Transverse colon (tissue), 4 donors: ENCODE results near the gene PTPRF. TPM values are rescaled to one million over a fixed set of nuclear protein-coding genes. Genes with fewer than 3 reads are reported as not detected.
"Not testable (repeated sequence)": the region's sequence is repeated elsewhere in the genome, so short reads cannot be mapped to it uniquely, and the experiment has no call there.

Experiments
- DNase-seq: peaks from one replicate; pipeline ENCODE4 v3.0.0-alpha.2; 2019
- H3K27ac ChIP-seq, 4 donors: fragments of 200-600 bp; sonication (generic); 2 replicates each; pipeline ENCODE4 v1.5.1; 2016 to 2018; ENCODE audit warnings: inconsistent platforms in 4 of 4
- H3K27me3 ChIP-seq: fragments of 200-600 bp; sonication (generic); 2 replicates; pipeline ENCODE4 v1.5.1; 2017; ENCODE audit warnings: inconsistent platforms
- H3K36me3 ChIP-seq, 4 donors: fragments of 200-600 bp; sonication (generic); 2 replicates each; pipeline ENCODE4 v1.5.1; 2017 to 2019; ENCODE audit warnings: inconsistent platforms in 4 of 4
- H3K4me1 ChIP-seq, 4 donors: fragments of 200-600 bp; sonication (generic); 2 replicates each; pipeline ENCODE4 v1.5.1; 2017 to 2020; ENCODE audit warnings: inconsistent platforms in 4 of 4
- H3K4me3 ChIP-seq, 4 donors: fragments of 200-600 bp; sonication (generic); 1 replicate in 1 of 4; 2 replicates in 3 of 4; pipeline versions ENCODE4 v1.5.1 to v1.6.1; 2017 to 2019; ENCODE audit warnings: inconsistent platforms in 4 of 4
- H3K9me3 ChIP-seq, 2 donors: fragments of 200-600 bp; sonication (generic); 2 replicates each; pipeline ENCODE4 v1.5.1; 2017 to 2019; ENCODE audit warnings: inconsistent platforms in 2 of 2
- CTCF ChIP-seq, 5 experiments: fragments of 200-600 bp in 3 of 5; fragments of 450-650 bp in 2 of 5; sonication (generic) in 3 of 5; IDR thresholded peaks; 1 replicate in 2 of 5; 2 replicates in 3 of 5; pipeline ENCODE4 v1.5.1; 2016 to 2017; ENCODE audit warnings: antibody characterized with exemption in 5 of 5, inconsistent platforms in 3 of 5, mild to moderate bottlenecking in 2 of 5, moderate library complexity in 1 of 5
- EP300 ChIP-seq: sonication (generic); formaldehyde crosslinking; IDR thresholded peaks from one replicate; pipeline ENCODE4 v1.6.1; 2017; ENCODE audit warnings: antibody characterized with exemption, low read depth
- POLR2A ChIP-seq: fragments of 450-650 bp; IDR thresholded peaks from one replicate; pipeline ENCODE4 v1.6.1; 2016; ENCODE audit warnings: antibody characterized with exemption, mild to moderate bottlenecking, moderate library complexity
- POLR2AphosphoS5 ChIP-seq, 3 donors: sonication (generic); formaldehyde crosslinking; IDR thresholded peaks; one replicate each; pipeline ENCODE4 v1.6.1; 2016; ENCODE audit warnings: antibody characterized with exemption in 3 of 3
- WGBS, 2 donors: methylation state at CpG; one replicate each; pipeline ENCODE4 v1.1.5; 2018; ENCODE audit warnings: low coverage in 1 of 2; 5-methylcytosine and 5-hydroxymethylcytosine counted together
- in situ Hi-C, 4 donors: fragments of 200-750 bp; cut with MboI; loops; one replicate each; pipeline versions ENCODE4 v1.15.0 to v1.15.1; 2017; ENCODE audit warnings: low sequenced_read_pairs in 3 of 4, low pct_ligation_motif_present in 1 of 4, low pct_unique_long_range_greater_than_20kb in 1 of 4
- intact Hi-C: fragments of 100-400 bp; cut with DNase I; formaldehyde crosslinking; loops from one replicate; pipeline ENCODE4 v1.15.1; 2023; ENCODE audit warnings: low total_unique reads
- total RNA-seq, 4 donors: library from RNA; depleted of rRNA; stranded (reverse); fragments of >200 nt; gene quantifications; one replicate each; pipeline ENCODE4 v1.1.0, GENCODE V29; 2016

PTPRF gene
- total RNA-seq, 4 donors from 2014 or later, result 278 to 549 (median 404) TPM

GRCh38 chr1:43495204-43495603 is 35.5 kb upstream of the PTPRF start:
- TF ChIP-seq POLR2AphosphoS5 (IDR thresholded peaks at IDR 0.05), result no peak
- TF ChIP-seq POLR2A, result no peak
- TF ChIP-seq CTCF (IDR thresholded peaks at IDR 0.05), result no peak
- TF ChIP-seq EP300, result no peak
- DNase-seq, result no peak
- no peak overlapping the region for H3K27ac ChIP-seq
- H3K9me3 ChIP-seq, result no peaks in the 10 kb centered on the region
- no peaks in the 10 kb centered on the region for H3K36me3 ChIP-seq
- H3K4me1 ChIP-seq, result no peaks in the 10 kb centered on the region
- 85 to 89% methylated on average over 3 to 7 of the region's 7 CpGs for WGBS, 2 donors
- intact Hi-C loops, result no loop called here
- no peak overlapping the region for H3K4me3 ChIP-seq
- in situ Hi-C loops, result no loop called here
- H3K27me3 ChIP-seq, result no peaks in the 10 kb centered on the region

GRCh38 chr1:43499898-43500297 is 30.8 kb upstream of the PTPRF start:
- no peak for TF ChIP-seq EP300
- TF ChIP-seq POLR2A, result no peak
- no peak for TF ChIP-seq POLR2AphosphoS5 (IDR thresholded peaks at IDR 0.05)
- no peak for TF ChIP-seq CTCF (IDR thresholded peaks at IDR 0.05)
- Histone ChIP-seq H3K4me1 (no peaks in the 10 kb centered on the region), H3K4me3 (no peak overlapping the region), H3K27ac (no peak overlapping the region), H3K27me3 (no peaks in the 10 kb centered on the region), H3K36me3 (no peaks in the 10 kb centered on the region), H3K9me3 (no peaks in the 10 kb centered on the region)
- intact Hi-C loops (no loop called here), in situ Hi-C loops (no loop called here)
- WGBS, 2 donors, result 80 to 88% methylated on average over 6 of the region's 6 CpGs
- DNase-seq, result no peak

DNA sequence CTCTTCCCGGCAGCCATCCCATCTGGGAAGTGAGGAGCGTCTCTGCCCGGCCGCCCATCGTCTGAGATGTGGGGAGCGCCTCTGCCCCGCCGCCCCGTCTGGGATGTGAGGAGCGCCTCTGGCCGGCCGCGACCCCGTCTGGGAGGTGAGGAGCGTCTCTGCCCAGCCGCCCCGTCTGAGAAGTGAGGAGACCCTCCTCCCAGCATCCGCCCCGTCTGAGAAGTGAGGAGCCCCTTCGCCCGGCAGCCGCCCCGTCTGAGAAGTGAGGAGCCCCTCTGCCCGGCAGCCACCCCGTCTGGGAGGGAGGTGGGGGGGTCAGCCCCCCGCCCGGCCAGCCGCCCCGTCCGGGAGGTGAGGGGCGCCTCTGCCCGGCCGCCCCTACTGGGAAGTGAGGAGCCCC is 28.9 kb upstream of the PTPRF start:
- H3K27me3 ChIP-seq, H3K27ac ChIP-seq, DNase-seq, H3K4me3 ChIP-seq, intact Hi-C loops, H3K4me1 ChIP-seq, in situ Hi-C loops, H3K9me3 ChIP-seq, H3K36me3 ChIP-seq: not testable (repeated sequence)
- WGBS, 2 donors, result no CpG with 5 or more reads among the region's 33 CpGs

DNA sequence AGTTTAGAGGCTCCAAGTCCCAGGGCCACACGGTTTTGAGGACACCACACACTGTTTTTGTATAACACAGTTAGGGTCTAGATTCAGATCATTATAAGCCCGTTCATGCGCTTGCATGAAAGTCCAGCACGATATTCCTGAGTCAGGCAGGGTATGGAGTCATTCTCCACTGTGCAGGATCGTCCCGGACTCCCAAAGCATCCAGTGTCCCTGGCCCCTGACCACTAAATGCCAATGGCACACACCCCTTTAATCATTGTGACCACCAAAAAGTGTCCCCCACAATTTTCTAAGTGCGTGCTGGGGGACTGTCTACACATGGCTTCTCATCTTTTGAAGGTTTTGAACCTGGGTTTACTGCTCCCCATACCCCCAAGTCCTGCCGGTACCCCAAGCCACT is 27.1 kb upstream of the PTPRF start:
- Histone ChIP-seq H3K27me3 (no peaks in the 10 kb centered on the region), H3K4me3 (no peak overlapping the region), H3K27ac (no peak overlapping the region), H3K9me3 (no peaks in the 10 kb centered on the region), H3K36me3 (no peaks in the 10 kb centered on the region), H3K4me1 (peaks cover 0 to 3% (median 0%) of the 10 kb centered on the region in 4 donors)
- 75 to 90% methylated on average over 2 to 8 of the region's 8 CpGs for WGBS, 2 donors
- TF ChIP-seq POLR2AphosphoS5 (IDR thresholded peaks at IDR 0.05) (no peak), CTCF (IDR thresholded peaks at IDR 0.05) (no peak), POLR2A (no peak), EP300 (no peak)
- intact Hi-C loops (no loop called here), in situ Hi-C loops (no loop called here)
- no peak for DNase-seq

GRCh38 chr1:43505077-43505780 is 25.5 kb upstream of the PTPRF start:
- Histone ChIP-seq H3K9me3 (no peaks in the 10 kb centered on the region), H3K27me3 (no peaks in the 10 kb centered on the region), H3K4me1 (peaks cover 0 to 3% (median under 1%) of the 10 kb centered on the region in 4 donors), H3K27ac (no peak overlapping the region), H3K36me3 (no peaks in the 10 kb centered on the region), H3K4me3 (no peak overlapping the region)
- TF ChIP-seq CTCF (IDR thresholded peaks at IDR 0.05) (no peak), EP300 (no peak), POLR2A (no peak), POLR2AphosphoS5 (IDR thresholded peaks at IDR 0.05) (no peak)
- no peak for DNase-seq
- 88 to 100% methylated on average over 1 to 10 of the region's 10 CpGs for WGBS, 2 donors
- intact Hi-C loops, result no loop called here
- in situ Hi-C loops, result no loop called here
